GM18907 (cell line): ENCODE data around the gene ZNF546.

Source experiments
- ATAC-seq: cut with Tn5 transposase; IDR thresholded peaks from one replicate; pipeline ENCODE4 v1.9.1; 2021; ENCODE audit warnings: mild to moderate bottlenecking, moderate library complexity; ENCODE audit not compliant: unreplicated experiment

Gene ZNF546

GRCh38 chr19:40053491-40053890, 56.6 kb downstream of the ZNF546 start:
- no peak for ATAC-seq

DNA sequence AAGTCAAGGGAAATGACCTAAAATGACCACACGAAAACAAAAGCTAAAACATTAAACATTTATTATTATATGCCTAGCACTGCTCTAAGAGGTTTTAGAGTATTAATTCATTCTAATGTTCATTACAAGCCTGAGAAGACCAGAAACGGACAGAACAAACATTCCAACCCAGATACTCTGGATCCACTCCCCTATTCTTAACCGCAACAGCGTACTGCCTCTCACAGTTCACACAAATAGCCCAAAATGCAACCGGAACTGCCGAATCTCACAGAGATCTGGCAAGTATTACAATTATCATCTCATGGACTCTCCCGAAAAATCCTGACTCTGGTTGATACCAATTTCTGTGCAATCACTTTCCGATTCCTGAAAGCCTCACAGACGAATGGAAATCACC, 57.8 kb downstream of the ZNF546 start:
- ATAC-seq: no peak

DNA sequence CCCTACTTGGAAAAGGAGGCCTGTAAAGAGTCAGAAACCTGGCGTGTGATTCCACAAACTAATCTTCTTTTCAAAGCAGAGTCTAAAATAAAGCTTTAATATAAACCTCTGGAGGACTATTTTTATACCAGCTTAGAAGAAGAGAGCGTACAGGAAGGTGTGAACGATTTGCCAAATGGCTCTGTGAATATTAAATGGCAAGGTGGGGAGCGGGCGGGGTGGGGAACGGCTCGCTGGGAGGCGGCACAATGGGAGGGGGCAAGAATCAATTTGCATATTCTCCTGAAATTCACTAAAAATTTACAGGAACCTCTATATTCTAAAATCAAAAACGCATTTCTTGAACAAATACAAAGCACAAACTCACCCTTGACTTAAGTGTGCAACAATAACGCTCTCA, 58.2 kb downstream of the ZNF546 start:
- ATAC-seq: no peak

GRCh38 chr19:40055832-40056504, 59.1 kb downstream of the ZNF546 start, which contains the start of gene ZNF780B:
Gene ZNF780B, minus strand, starts transcription at chr19:40056231. Its CDS starts 5,899 bp downstream, at chr19:40050332.
- ATAC-seq: peak; percentile 87

GRCh38 chr19:40056505-40056904, 59.6 kb downstream of the ZNF546 start:
- no peak for ATAC-seq

- ATAC-seq: no peak
Observed at GRCh38 chr19:40057166-40057565, 60.3 kb downstream of the ZNF546 start.

DNA sequence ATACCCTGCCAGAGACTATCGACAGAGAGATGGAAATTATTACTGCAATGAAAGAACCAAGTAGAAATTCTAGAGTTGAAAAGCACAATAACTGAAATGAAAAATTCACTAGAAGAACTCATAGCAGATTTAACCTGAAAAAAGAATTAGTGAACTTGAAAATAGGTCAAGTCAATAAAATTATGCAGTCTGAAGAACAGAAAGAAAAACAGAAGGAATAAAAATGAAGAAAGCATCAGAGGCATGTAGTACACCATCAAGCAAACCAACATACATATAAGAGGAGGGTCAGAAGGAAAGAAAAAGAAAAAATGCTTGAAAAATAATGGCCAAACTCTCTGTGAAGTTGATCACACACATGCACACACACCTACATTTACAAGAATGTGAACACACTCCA, 62.8 kb downstream of the ZNF546 start:
- no peak for ATAC-seq

DNA sequence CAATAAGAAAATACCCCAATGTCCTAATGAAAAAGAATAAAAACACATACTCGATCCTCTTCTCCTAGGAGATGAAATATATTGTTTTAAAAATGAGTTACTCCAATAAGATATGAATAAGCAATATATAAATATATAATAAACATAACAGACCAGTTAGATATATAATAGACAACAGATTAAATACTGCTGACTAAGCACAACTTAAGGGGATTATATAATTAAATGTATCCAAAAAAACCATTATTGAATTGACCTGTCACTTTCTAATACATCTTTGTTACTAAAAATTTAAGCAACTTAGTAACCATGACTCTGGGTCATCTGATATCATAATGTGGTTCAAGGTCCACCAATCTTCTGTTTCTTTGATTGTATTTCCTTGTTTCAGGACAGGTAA, 73.2 kb downstream of the ZNF546 start:
- ATAC-seq: no peak
